Psoas muscle (tissue), 8 donors: ENCODE results near the gene MS4A3. TPM values are rescaled to one million over a fixed set of nuclear protein-coding genes. Genes with fewer than 3 reads are reported as not detected.

Experiments
- ATAC-seq, 4 donors: fragments of 200-7000 bp; cut with Tn5 transposase; one replicate each; pipeline ENCODE4 v1.9.1; 2020; ENCODE audit warnings: moderate library complexity in 3 of 4, mild to moderate bottlenecking in 2 of 4
- DNase-seq, 2 donors: peaks; one replicate each; pipeline ENCODE4 v3.0.0-alpha.2; 2020
- H3K27ac ChIP-seq: fragments of 200-600 bp; one replicate; pipeline ENCODE4 v1.8.0; 2022
- H3K27me3 ChIP-seq, 3 donors: fragments of 200-600 bp in 1 of 3; one replicate each; pipeline versions ENCODE4 v1.6.1 to v1.8.0; 2013 to 2022; ENCODE audit warnings: low read length in 2 of 3, mild to moderate bottlenecking in 2 of 3, moderate library complexity in 1 of 3; ENCODE audit not compliant: insufficient read depth in 3 of 3
- H3K36me3 ChIP-seq, 2 donors: fragments of 200-600 bp in 1 of 2; one replicate each; pipeline versions ENCODE4 v1.6.1 to v1.8.0; 2013 to 2022; ENCODE audit warnings: low read depth in 1 of 2, mild to moderate bottlenecking in 1 of 2, moderate library complexity in 1 of 2; ENCODE audit not compliant: insufficient read depth in 1 of 2
- H3K4me1 ChIP-seq: fragments of 200-600 bp; one replicate; pipeline ENCODE4 v1.8.0; 2022
- H3K4me3 ChIP-seq: fragments of 200-600 bp; one replicate; pipeline ENCODE4 v1.8.0; 2022; ENCODE audit warnings: mild to moderate bottlenecking
- H3K9me3 ChIP-seq: fragments of 200-600 bp; one replicate; pipeline ENCODE4 v1.8.0; 2022
- CTCF ChIP-seq: fragments of 200-600 bp; IDR thresholded peaks from one replicate; pipeline ENCODE4 v1.8.0; 2022; ENCODE audit warnings: antibody characterized with exemption
- WGBS, 3 donors: extraction: QIAGEN DNeasy Blood & Tissue Kit; methylation state at CpG; one replicate each; pipeline versions ENCODE4 v1.1.6 to v1.1.7; 2013; 5-methylcytosine and 5-hydroxymethylcytosine counted together
- intact Hi-C, 2 donors: fragments of 100-400 bp; cut with DNase I; formaldehyde crosslinking; loops; one replicate each; pipeline versions ENCODE4 v1.11.0 to v1.14.2; 2022
- polyA plus RNA-seq, 3 donors: library from polyadenylated mRNA; stranded (reverse); fragments of 200-250 nt; gene quantifications; one replicate each; pipeline ENCODE4 v1.2.3, GENCODE V29; 2013
- total RNA-seq, 4 donors: library from RNA; stranded (reverse); fragmentation: NEBNext Ultra II Directional in 2 of 4; extraction: Animal tissue kit (Norgen Biotek cat#: 25700) in 2 of 4; gene quantifications; one replicate each; pipeline versions ENCODE4 v1.2.1 to v1.2.4, GENCODE V29; 2021 to 2023
- donor health status: healthy with polysubstance abuse.
- donor health status: DM: no; HTN: no; CAD: no; lungs with moderate emphysema.
- donor health status: Bipolar disorder and iron deficiency.
- donor health status: healthy.
- donor health status: DM: yes; HTN: yes; CAD: no.
- donor health status: DM: no; HTN: no; CAD: no.
- donor health status: DM: no; HTN: no; CAD: no.
- donor health status: DM: yes; HTN: yes; CAD: no.

The MS4A3 gene
- total and polyA plus RNA-seq, 7 donors: 0.03 TPM; not detected in 6

DNA sequence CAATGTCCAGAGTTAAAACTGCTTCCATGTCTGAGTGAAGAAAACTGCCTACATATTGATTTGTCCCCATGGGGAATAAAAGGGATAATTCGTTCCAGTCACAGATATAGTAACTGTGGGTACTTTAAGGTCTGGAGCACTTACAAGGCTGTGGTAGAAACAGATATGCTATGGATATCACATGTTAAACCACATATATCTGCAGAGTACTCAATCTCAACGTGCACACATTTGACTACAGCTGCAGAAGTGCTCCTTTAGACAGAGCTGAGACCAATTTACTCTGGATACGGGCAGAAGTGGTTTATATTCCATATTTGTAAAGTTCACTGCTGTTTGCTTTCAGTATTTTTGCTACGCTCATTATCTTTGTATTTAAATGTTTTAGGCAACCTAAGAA lies 22.3 kb downstream of the MS4A3 start:
- no peaks in the 10 kb centered on the region for H3K27me3 ChIP-seq
- DNase-seq (no peak), ATAC-seq (no peak)
- no peaks in the 10 kb centered on the region for H3K36me3 ChIP-seq
- intact Hi-C loops: no loop called here
- 34 to 49% (median 43%) methylated on average over 4 of the region's 4 CpGs for WGBS, 3 donors
- H3K9me3 ChIP-seq: no peaks in the 10 kb centered on the region
- no peak for TF ChIP-seq CTCF
- H3K27ac ChIP-seq: no peak overlapping the region
- H3K4me1 ChIP-seq: no peaks in the 10 kb centered on the region
- H3K4me3 ChIP-seq: no peak overlapping the region

GRCh38 chr11:60080535-60080934 lies 24.1 kb downstream of the MS4A3 start:
- H3K4me1 ChIP-seq: no peaks in the 10 kb centered on the region
- no peaks in the 10 kb centered on the region for H3K9me3 ChIP-seq
- H3K27me3 ChIP-seq: no peaks in the 10 kb centered on the region
- no peak for TF ChIP-seq CTCF
- DNase-seq: no peak
- no peak for ATAC-seq
- no peak overlapping the region for H3K27ac ChIP-seq
- intact Hi-C loops: no loop called here
- H3K36me3 ChIP-seq: no peaks in the 10 kb centered on the region
- 42 to 52% (median 43%) methylated on average over 3 of the region's 3 CpGs for WGBS, 3 donors
- H3K4me3 ChIP-seq: no peak overlapping the region

DNA sequence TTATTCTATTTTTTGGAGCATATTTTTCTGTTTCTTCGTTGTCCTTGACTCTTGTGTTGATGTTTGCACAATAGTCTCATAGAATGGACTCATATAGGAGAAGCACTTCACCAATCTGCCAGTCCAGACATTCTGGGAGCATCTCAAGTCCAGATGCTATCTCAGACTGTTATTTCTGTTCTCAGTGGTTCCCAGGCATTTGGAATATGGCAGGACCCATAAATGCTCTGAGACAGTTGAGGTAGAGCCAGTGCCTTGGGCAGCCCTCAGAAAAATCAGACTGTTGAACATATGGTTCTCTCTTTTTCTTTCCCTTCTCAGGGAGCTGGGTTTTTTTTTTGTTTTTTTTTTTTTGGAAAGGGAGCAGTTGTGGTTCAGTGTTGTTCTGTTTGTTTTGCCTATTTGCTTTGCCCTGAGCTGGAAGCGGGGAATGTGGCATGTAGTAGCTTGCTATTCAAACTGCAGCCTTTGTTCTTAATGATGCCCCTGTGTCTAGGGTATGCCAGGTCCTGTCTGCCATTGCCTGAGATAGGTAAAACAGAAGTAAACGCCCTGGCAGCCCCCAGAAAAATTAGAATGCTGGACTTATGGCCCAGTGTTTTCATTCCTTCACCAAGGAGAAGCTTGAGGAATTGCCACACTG lies 28.3 kb downstream of the MS4A3 start:
- Histone ChIP-seq H3K4me1 (no peaks in the 10 kb centered on the region), H3K4me3 (no peak overlapping the region), H3K27me3 (no peaks in the 10 kb centered on the region), H3K36me3 (no peaks in the 10 kb centered on the region), H3K27ac (no peak overlapping the region), H3K9me3 (no peaks in the 10 kb centered on the region)
- intact Hi-C loops: no loop called here
- 59 to 66% (median 64%) methylated on average over 3 of the region's 3 CpGs for WGBS, 3 donors
- no peak for DNase-seq
- no peak for ATAC-seq
- TF ChIP-seq CTCF: no peak

- Histone ChIP-seq H3K4me3 (no peak overlapping the region), H3K36me3 (no peaks in the 10 kb centered on the region), H3K27me3 (no peaks in the 10 kb centered on the region), H3K27ac (no peak overlapping the region), H3K9me3 (no peaks in the 10 kb centered on the region), H3K4me1 (no peaks in the 10 kb centered on the region)
- ATAC-seq (no peak), DNase-seq (no peak)
- WGBS, 3 donors: 74 to 80% (median 75%) methylated on average over 2 of the region's 2 CpGs
- no peak for TF ChIP-seq CTCF
- intact Hi-C loops: no loop called here
Measured at GRCh38 chr11:60085909-60086308, 29.4 kb downstream of the MS4A3 start.

- intact Hi-C loops: no loop called here
- H3K36me3 ChIP-seq: no peaks in the 10 kb centered on the region
- ATAC-seq (no peak), DNase-seq (no peak)
- no peaks in the 10 kb centered on the region for H3K9me3 ChIP-seq
- WGBS, 3 donors: 84 to 94% (median 90%) methylated on average over 1 of the region's 1 CpG
- H3K27ac ChIP-seq: no peak overlapping the region
- H3K4me1 ChIP-seq: no peaks in the 10 kb centered on the region
- TF ChIP-seq CTCF: no peak
- no peaks in the 10 kb centered on the region for H3K27me3 ChIP-seq
- H3K4me3 ChIP-seq: no peak overlapping the region
Measured at GRCh38 chr11:60087239-60087638, 30.8 kb downstream of the MS4A3 start.
